ENCODE data around the gene USP46. TPM values are rescaled to one million over a fixed set of nuclear protein-coding genes. Genes with fewer than 3 reads are reported as not detected.

The USP46 gene
- total RNA-seq, 1 donor from 2014 or later = 12.7 TPM

- no peak for DNase-seq (ENCODE audit: low read depth, low spot score)
Measured at GRCh38 chr4:52657292-52657617, 1.8 kb downstream of the USP46 start.

- DNase-seq (ENCODE audit: low read depth, low spot score) = no peak
Measured at GRCh38 chr4:52655506-52655905, 3.6 kb downstream of the USP46 start.

GRCh38 chr4:52651996-52652672 is 7.0 kb downstream of the USP46 start:
- DNase-seq (ENCODE audit: low read depth, low spot score) = no peak

DNA sequence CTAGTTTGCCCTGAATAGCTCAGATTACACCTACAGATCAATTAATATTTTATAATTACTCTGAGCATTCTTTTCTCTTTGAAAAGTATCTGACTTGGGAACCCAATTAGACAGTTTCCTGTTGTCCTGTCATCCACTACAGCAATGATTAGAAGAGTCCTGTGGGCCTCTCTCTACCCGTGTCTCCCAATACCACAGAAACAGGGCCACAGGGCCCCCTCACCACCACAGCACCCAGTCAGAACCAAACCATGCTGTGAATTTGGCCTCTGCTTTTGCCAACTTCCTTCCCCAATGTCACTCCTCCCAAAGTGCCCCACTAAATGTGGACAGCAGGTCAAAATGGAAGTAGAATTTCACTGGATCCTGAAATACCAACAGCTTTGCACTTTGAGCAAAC is 10.3 kb downstream of the USP46 start:
- no peak for DNase-seq (ENCODE audit: low read depth, low spot score)

GRCh38 chr4:52646741-52647140 is 12.4 kb downstream of the USP46 start:
- no peak for DNase-seq (ENCODE audit: low read depth, low spot score)

GRCh38 chr4:52646096-52646495 is 13.0 kb downstream of the USP46 start:
- no peak for DNase-seq (ENCODE audit: low read depth, low spot score)

- DNase-seq (ENCODE audit: low read depth, low spot score) = no peak
Measured at GRCh38 chr4:52645300-52645699, 13.8 kb downstream of the USP46 start.

DNA sequence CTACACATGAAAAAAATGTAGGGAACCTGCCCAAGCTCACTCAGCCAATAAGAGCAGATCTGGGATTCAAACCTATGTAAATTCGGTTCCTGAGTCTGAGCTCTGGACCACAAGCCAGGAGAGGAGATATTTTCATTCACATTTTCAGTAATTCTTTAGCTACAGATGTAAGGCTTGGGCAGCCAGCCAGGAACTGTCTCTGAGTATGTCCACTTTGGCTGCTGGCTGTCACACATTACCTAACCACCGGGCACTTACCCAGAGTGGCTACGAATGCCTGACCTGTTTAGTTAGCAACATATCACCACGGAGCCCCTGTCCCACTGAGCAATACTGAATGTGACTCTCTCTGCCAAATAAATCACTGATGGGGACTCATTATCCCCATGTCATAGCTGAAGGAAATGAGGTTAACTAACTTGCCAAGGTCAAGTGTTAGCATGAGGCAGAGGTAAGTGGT is 15.3 kb downstream of the USP46 start:
- DNase-seq (ENCODE audit: low read depth, low spot score) = no peak

- no peak for DNase-seq (ENCODE audit: low read depth, low spot score)
Measured at GRCh38 chr4:52643190-52643589, 15.9 kb downstream of the USP46 start.

DNA sequence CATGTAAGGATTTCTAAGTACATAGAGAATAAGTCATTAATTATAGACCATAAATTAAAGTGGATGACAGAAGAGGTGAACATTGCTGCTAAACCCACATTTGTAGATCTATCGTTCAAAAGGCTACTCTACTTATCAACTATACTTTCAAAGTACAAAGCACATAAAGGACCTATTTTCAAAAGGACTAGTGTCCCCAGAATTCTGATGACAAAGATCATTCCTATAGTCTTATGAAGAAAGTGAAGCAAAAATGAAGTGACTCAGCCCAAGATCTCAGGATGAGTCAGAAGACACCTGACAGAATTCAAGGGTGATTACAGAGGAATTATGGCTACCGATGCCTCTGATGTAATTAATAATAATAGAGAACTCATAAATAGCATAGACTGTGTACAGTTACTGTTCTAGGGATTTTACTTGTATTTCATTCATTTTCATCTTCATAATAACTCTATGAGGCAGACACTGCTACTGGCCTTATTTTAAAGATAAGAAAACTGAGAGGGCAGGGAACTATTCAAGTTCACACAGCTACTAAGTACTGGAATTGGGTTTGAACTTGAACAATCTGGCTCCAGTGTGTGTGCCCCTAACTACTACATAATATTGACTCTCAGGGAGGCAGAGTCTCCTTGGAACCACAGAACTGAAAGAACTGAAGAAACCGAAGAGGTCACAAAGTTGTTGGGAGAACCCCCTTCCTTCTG is 17.1 kb downstream of the USP46 start:
- DNase-seq (ENCODE audit: low read depth, low spot score) = no peak

GRCh38 chr4:52640808-52641565 is 18.1 kb downstream of the USP46 start:
- no peak for DNase-seq (ENCODE audit: low read depth, low spot score)

DNA sequence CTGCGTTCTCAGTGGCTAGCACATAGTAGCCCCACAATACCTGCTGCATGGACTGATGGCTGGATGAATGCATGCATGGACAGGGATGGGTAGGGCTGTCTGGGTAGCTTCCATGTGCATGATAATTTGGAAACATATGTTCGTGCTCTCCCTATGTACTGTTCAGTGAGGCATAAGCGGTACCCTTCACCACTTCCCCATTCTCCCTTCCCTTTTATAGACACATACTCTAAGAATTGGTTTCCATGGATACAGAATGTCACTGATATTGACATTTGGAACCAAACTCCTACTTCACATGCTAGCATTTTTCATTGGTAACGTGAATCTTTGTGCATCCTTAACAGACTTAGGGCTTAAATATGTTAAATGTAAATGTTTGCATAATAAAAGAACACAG is 20.4 kb downstream of the USP46 start:
- DNase-seq (ENCODE audit: low read depth, low spot score) = no peak

GRCh38 chr4:52637116-52637515 is 22.0 kb downstream of the USP46 start:
- DNase-seq (ENCODE audit: low read depth, low spot score) = no peak

GRCh38 chr4:52635560-52635959 is 23.5 kb downstream of the USP46 start:
- no peak for DNase-seq (ENCODE audit: low read depth, low spot score)

DNA sequence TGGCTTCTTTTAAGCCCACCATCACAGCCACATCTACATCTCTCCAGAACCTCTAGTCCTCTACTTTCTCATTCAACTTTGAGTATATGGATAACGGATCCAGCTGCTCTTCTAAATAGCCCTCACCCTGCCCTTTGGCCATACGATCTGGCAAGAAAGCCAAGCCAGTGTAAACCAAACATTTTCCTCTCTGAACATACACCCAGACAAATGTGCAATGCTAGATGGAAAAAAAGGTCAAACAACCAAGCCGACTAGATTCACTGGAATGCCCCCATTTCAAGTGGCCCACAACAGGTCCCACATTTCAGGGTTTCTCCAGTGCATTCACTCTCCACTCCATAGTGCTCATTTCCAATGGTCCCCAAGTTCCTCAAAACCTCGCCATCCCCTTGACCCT is 24.0 kb downstream of the USP46 start:
- no peak for DNase-seq (ENCODE audit: low read depth, low spot score)

GRCh38 chr4:52633846-52634245 is 25.3 kb downstream of the USP46 start:
- no peak for DNase-seq (ENCODE audit: low read depth, low spot score)

GRCh38 chr4:52628974-52629373 is 30.1 kb downstream of the USP46 start:
- no peak for DNase-seq (ENCODE audit: low read depth, low spot score)

DNA sequence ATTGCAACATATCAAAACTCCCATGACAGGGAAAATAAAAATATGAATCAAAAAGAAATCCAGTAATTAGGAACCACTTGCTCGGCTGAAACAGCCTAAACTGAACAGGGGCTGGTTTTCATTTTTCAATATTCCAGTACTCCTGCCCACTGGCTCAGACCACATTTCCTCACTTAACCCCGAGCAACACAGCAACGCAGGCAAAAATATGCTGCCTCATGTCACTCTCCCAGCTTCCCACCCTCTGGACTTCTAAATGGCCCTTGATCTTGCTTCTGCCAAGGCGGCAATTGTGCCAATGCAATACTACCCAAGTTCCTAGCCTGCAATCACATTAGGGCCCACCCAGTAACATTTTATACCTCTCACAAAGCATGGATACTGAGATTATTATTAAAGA is 30.6 kb downstream of the USP46 start:
- no peak for DNase-seq (ENCODE audit: low read depth, low spot score)

- DNase-seq (ENCODE audit: low read depth, low spot score) = no peak
Measured at GRCh38 chr4:52627876-52628275, 31.2 kb downstream of the USP46 start.

- DNase-seq (ENCODE audit: low read depth, low spot score) = no peak
Measured at GRCh38 chr4:52625216-52625615, 33.9 kb downstream of the USP46 start.

DNA sequence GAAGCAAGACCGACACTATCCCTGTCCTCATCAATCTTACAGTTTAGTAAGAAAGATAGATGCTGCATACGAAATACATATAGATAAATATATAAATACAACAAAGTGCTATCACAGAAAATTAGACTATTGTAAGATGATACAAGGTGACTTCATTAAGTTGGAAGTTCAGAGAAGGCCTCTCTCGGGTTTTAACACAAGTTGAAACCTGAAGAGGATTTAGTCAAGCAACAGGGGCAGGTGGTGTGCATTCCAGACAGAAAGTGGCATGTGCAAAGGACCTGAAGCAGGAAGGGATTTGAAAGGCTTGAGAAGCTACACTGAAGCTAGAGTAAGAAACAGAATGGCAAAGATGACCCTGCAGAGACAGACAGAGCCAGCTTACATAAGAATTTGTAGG is 36.5 kb downstream of the USP46 start:
- no peak for DNase-seq (ENCODE audit: low read depth, low spot score)

GRCh38 chr4:52621567-52621966 is 37.5 kb downstream of the USP46 start:
- DNase-seq (ENCODE audit: low read depth, low spot score) = no peak

- no peak for DNase-seq (ENCODE audit: low read depth, low spot score)
Measured at GRCh38 chr4:52619591-52619931, 39.5 kb downstream of the USP46 start.

Data from pulmonary artery endothelial cell (primary cell).